Motor neuron (in vitro differentiated cells): Measurements from ENCODE around the gene PTPRG. TPM values are rescaled to one million over a fixed set of nuclear protein-coding genes. Genes with fewer than 3 reads are reported as not detected.
"Not testable (repeated sequence)": the region's sequence is repeated elsewhere in the genome, so short reads cannot be mapped to it uniquely, and the experiment has no call there.

Source experiments
- ATAC-seq, 8 experiments: fragments of 200-7000 bp; cut with Tn5 transposase; replicated peaks in 6 of 8; 2 replicates each; pipeline ENCODE4 v1.8.0; 2021; ENCODE audit warnings: mild to moderate bottlenecking in 8 of 8, moderate library complexity in 8 of 8
- H3K27ac ChIP-seq, 2 donors: fragments of 250-450 bp; sonication (Bioruptor Pico); 2 replicates each; pipeline ENCODE4 v1.9.0; 2021; ENCODE audit warnings: antibody characterized with exemption in 2 of 2, mild to moderate bottlenecking in 2 of 2, moderate library complexity in 1 of 2
- H3K4me1 ChIP-seq, 2 donors: fragments of 250-450 bp; sonication (Bioruptor Pico); replicated peaks in 1 of 2; 2 replicates each; pipeline ENCODE4 v1.6.1; 2021; ENCODE audit warnings: antibody characterized with exemption in 2 of 2, mild to moderate bottlenecking in 2 of 2, moderate library complexity in 1 of 2
- H3K4me3 ChIP-seq, 5 donors: fragments of 250-450 bp; sonication (Bioruptor Pico); 2 replicates each; pipeline ENCODE4 v1.9.0; 2021; ENCODE audit warnings: antibody characterized with exemption in 5 of 5, mild to moderate bottlenecking in 5 of 5, moderate library complexity in 4 of 5
- WGBS, 10 experiments: fragments of 450-650 bp; shearing (Covaris generic); methylation state at CpG; one replicate each; pipeline ENCODE4 v1.0.0; 2022; 5-methylcytosine and 5-hydroxymethylcytosine counted together
- in situ Hi-C, 9 experiments: fragments of 400-800 bp; cut with MboI; loops; one replicate each; pipeline ENCODE4 v1.15.0; 2021; ENCODE audit warnings: low sequenced_read_pairs in 9 of 9, low pct_unique_long_range_greater_than_20kb in 2 of 9; ENCODE audit not compliant: unreplicated experiment in 9 of 9
- total RNA-seq, 8 experiments: library from RNA; unstranded; fragments of 300-600 nt; gene quantifications; 2 replicates each; pipeline versions ENCODE4 v1.2.3 to v1.2.4, GENCODE V29; 2022

Gene PTPRG
- total RNA-seq, 8 experiments from 2014 or later: 15.9 to 75.2 (median 42.9) TPM

GRCh38 chr3:61760783-61761182 is 199.4 kb downstream of the PTPRG start:
- 86 to 100% (median 100%) methylated on average over 1 to 2 of the region's 2 CpGs; no CpG with 5 or more reads in 1 of the 10 experiments for WGBS, 10 experiments
- ATAC-seq, in situ Hi-C loops: not testable (repeated sequence)

GRCh38 chr3:61761694-61762430 is 200.5 kb downstream of the PTPRG start:
- in situ Hi-C loops: no loop called here
- Histone ChIP-seq H3K4me3 (no peak overlapping the region), H3K27ac (no peak overlapping the region), H3K4me1 (peaks cover 7 to 13% of the 10 kb centered on the region in 2 donors)
- ATAC-seq: no peak
- 74 to 100% (median 99%) methylated on average over 1 to 5 of the region's 8 CpGs; no CpG with 5 or more reads in 2 of the 10 experiments for WGBS, 10 experiments

More at GRCh38 chr3:61760783-61761182, 199.4 kb downstream of the PTPRG start:
- peaks cover 7 to 12% of the 10 kb centered on the region in 2 donors for H3K4me1 ChIP-seq
- not testable (repeated sequence) for H3K27ac ChIP-seq, H3K4me3 ChIP-seq

GRCh38 chr3:61765157-61765876 is 203.9 kb downstream of the PTPRG start:
- in situ Hi-C loops: no loop called here
- ATAC-seq: peak in 5 of 8 experiments; percentile 54 to 92 (median 82)
- no peak overlapping the region for H3K4me3 ChIP-seq
- no peak overlapping the region for H3K27ac ChIP-seq
- peaks cover 7 to 13% of the 10 kb centered on the region in 2 donors for H3K4me1 ChIP-seq
- 68 to 100% (median 87%) methylated on average over 1 to 5 of the region's 5 CpGs for WGBS, 10 experiments

GRCh38 chr3:61768284-61769037 is 207.1 kb downstream of the PTPRG start:
- 27 to 91% (median 75%) methylated on average over 1 to 4 of the region's 4 CpGs; no CpG with 5 or more reads in 5 of the 10 experiments for WGBS, 10 experiments
- in situ Hi-C loops: no loop called here
- peak in 4 of 8 experiments; percentile 22 to 78 (median 77) for ATAC-seq
- H3K27ac ChIP-seq: no peak overlapping the region
- no peak overlapping the region for H3K4me3 ChIP-seq
- peaks cover 7 to 13% of the 10 kb centered on the region in 2 donors for H3K4me1 ChIP-seq

GRCh38 chr3:61769266-61769990 is 208.1 kb downstream of the PTPRG start:
- peak in 3 of 8 experiments; percentile 69 to 80 (median 79) for ATAC-seq
- no peak overlapping the region for H3K27ac ChIP-seq
- WGBS, 10 experiments: 0 to 97% (median 80%) methylated on average over 1 to 5 of the region's 7 CpGs; no CpG with 5 or more reads in 1 of the 10 experiments
- in situ Hi-C loops: no loop called here
- H3K4me3 ChIP-seq: no peak overlapping the region
- H3K4me1 ChIP-seq: peaks cover 7 to 13% of the 10 kb centered on the region in 2 donors

- in situ Hi-C loops: no loop called here
- H3K4me1 ChIP-seq: peaks cover 3 to 13% of the 10 kb centered on the region in 2 donors
- no peak overlapping the region for H3K27ac ChIP-seq
- peak in 1 of 8 experiments; percentile 6 for ATAC-seq
- WGBS, 10 experiments: 26 to 100% (median 66%) methylated on average over 1 to 6 of the region's 6 CpGs; no CpG with 5 or more reads in 2 of the 10 experiments
- H3K4me3 ChIP-seq: no peak overlapping the region
These were observed 210.6 kb downstream of the PTPRG start for GRCh38 chr3:61771976-61772375.

GRCh38 chr3:61772456-61772855 is 211.1 kb downstream of the PTPRG start:
- Histone ChIP-seq H3K4me1 (peaks cover 3 to 14% of the 10 kb centered on the region in 2 donors), H3K4me3 (no peak overlapping the region), H3K27ac (no peak overlapping the region)
- 91 to 100% (median 100%) methylated on average over 1 of the region's 1 CpG; no CpG with 5 or more reads in 1 of the 10 experiments for WGBS, 10 experiments
- ATAC-seq: peak in 1 of 8 experiments; percentile 12
- in situ Hi-C loops: no loop called here

- H3K4me3 ChIP-seq: no peak overlapping the region
- H3K4me1 ChIP-seq: peaks cover 3 to 14% of the 10 kb centered on the region in 2 donors
- H3K27ac ChIP-seq: no peak overlapping the region
- peak in 5 of 8 experiments; percentile 17 to 65 (median 61) for ATAC-seq
- 23 to 89% (median 67%) methylated on average over 3 to 7 of the region's 7 CpGs; no CpG with 5 or more reads in 1 of the 10 experiments for WGBS, 10 experiments
- in situ Hi-C loops: no loop called here
These were observed 213.0 kb downstream of the PTPRG start for GRCh38 chr3:61774279-61774890.

GRCh38 chr3:61776390-61776789 is 215.0 kb downstream of the PTPRG start:
- no peak overlapping the region for H3K27ac ChIP-seq
- H3K4me3 ChIP-seq: no peak overlapping the region
- peaks cover 3 to 14% of the 10 kb centered on the region in 2 donors for H3K4me1 ChIP-seq
- in situ Hi-C loops: no loop called here
- WGBS, 10 experiments: 34 to 100% (median 90%) methylated on average over 3 to 5 of the region's 5 CpGs; no CpG with 5 or more reads in 1 of the 10 experiments
- peak in 2 of 8 experiments; percentile 22 to 40 for ATAC-seq

- WGBS, 10 experiments: 8 to 100% (median 72%) methylated on average over 1 to 5 of the region's 6 CpGs; no CpG with 5 or more reads in 1 of the 10 experiments
- no peak for ATAC-seq
- in situ Hi-C loops: no loop called here
- no peak overlapping the region for H3K27ac ChIP-seq
- H3K4me3 ChIP-seq: no peak overlapping the region
- H3K4me1 ChIP-seq: peaks cover 3 to 14% of the 10 kb centered on the region in 2 donors
These were observed 216.1 kb downstream of the PTPRG start for GRCh38 chr3:61777483-61777882.

GRCh38 chr3:61778095-61778494 is 216.7 kb downstream of the PTPRG start:
- Histone ChIP-seq H3K27ac (no peak overlapping the region), H3K4me1 (peaks cover 3 to 14% of the 10 kb centered on the region in 2 donors), H3K4me3 (no peak overlapping the region)
- 78 to 100% (median 98%) methylated on average over 1 to 4 of the region's 5 CpGs; no CpG with 5 or more reads in 1 of the 10 experiments for WGBS, 10 experiments
- in situ Hi-C loops: no loop called here
- ATAC-seq: no peak

GRCh38 chr3:61780016-61780415 is 218.6 kb downstream of the PTPRG start:
- no peak for ATAC-seq
- Histone ChIP-seq H3K4me3 (no peak overlapping the region), H3K4me1 (peaks cover under 1 to 10% of the 10 kb centered on the region in 2 donors), H3K27ac (no peak overlapping the region)
- in situ Hi-C loops: no loop called here
- 0 to 100% (median 86%) methylated on average over 1 to 2 of the region's 2 CpGs; no CpG with 5 or more reads in 5 of the 10 experiments for whole genome bisulfite sequencing, 10 experiments
